ENCODE measurements around the gene C16orf78.

Gene C16orf78

DNA sequence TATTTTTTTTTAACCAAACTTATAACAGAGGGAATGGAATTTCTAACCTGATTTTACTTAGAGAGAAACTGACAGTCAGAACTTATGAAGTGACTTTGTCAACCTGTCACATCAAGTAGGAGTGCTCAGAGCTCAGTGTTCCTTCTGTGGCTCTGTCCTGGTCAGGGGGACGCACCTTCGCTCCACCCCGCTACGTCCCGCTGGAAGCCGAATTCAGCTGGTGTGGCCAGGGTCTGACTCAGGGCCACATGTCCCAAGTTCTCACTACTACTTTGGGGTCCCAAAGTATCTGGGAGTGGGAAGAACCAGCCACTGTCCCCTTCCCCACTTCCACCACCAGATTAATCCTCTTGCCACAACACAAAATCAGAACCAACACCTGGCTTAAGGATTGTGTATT, 51.4 kb downstream of the C16orf78 start:
- DNase-seq, result no peak
- Histone ChIP-seq H3K36me3 (replicated peaks) (no peaks in the 10 kb centered on the region), H3K4me3 (ENCODE audit: low read depth, low read length) (no peak overlapping the region), H3K27ac (no peak overlapping the region), H3K27me3 (replicated peaks) (no peaks in the 10 kb centered on the region)
- TF ChIP-seq, protein P1, sequence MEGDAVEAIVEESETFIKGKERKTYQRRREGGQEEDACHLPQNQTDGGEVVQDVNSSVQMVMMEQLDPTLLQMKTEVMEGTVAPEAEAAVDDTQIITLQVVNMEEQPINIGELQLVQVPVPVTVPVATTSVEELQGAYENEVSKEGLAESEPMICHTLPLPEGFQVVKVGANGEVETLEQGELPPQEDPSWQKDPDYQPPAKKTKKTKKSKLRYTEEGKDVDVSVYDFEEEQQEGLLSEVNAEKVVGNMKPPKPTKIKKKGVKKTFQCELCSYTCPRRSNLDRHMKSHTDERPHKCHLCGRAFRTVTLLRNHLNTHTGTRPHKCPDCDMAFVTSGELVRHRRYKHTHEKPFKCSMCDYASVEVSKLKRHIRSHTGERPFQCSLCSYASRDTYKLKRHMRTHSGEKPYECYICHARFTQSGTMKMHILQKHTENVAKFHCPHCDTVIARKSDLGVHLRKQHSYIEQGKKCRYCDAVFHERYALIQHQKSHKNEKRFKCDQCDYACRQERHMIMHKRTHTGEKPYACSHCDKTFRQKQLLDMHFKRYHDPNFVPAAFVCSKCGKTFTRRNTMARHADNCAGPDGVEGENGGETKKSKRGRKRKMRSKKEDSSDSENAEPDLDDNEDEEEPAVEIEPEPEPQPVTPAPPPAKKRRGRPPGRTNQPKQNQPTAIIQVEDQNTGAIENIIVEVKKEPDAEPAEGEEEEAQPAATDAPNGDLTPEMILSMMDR (IDR thresholded peaks at IDR 0.05; ENCODE audit: low read depth, low read length, missing control alignments), result no peak
- in situ Hi-C loops (cut with HindIII; ENCODE audit: low pct_ligation_motif_present, low sequenced_read_pairs), result no loop called here

DNA sequence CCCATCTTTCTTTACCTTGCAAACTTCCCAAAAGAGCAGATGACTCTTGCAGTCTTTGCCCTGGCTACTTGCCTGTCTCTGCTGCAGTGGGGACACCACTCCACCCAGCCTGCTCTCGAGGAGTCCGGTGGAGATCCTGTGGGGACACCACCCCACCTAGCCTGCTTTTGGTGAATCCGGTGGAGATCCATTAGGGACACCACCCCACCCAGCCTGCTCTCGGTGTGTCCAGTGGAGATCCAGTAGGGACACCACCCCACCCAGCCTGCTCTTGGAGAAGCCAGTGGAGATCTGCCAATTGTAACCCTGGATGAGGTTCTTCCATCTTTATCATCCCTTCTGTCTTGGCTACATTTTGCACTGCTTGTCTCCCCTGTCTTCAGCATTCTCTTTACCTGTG, 54.2 kb downstream of the C16orf78 start:
- H3K4me3 ChIP-seq (ENCODE audit: low read depth, low read length), result no peak overlapping the region
- H3K36me3 ChIP-seq (replicated peaks), result no peaks in the 10 kb centered on the region
- TF ChIP-seq, protein P1 (IDR thresholded peaks at IDR 0.05; ENCODE audit: low read depth, low read length, missing control alignments), result no peak
- no peak for DNase-seq
- H3K27ac ChIP-seq, result no peak overlapping the region
- no peaks in the 10 kb centered on the region for H3K27me3 ChIP-seq (replicated peaks)
- in situ Hi-C loops (cut with HindIII; ENCODE audit: low pct_ligation_motif_present, low sequenced_read_pairs), result no loop called here

DNA sequence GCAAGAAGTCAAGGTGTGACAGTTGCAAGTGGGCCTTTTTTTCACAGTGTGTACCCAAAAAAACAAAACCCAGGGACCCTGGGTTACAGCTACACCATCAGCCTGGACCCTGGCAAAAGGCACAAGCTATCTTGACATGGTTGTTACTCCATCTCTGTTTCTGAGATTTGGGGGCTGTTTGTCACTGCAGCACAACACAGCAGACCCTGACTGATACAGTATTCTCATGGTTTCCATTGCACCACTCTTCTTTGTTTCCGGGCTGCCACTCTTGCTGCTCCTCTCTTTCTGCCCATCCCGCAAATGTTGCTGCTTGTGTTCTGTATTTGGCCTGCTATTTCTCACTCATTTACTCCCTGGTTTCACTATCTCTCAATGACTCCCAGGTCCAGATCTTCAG, 55.2 kb downstream of the C16orf78 start:
- in situ Hi-C loops (cut with HindIII; ENCODE audit: low pct_ligation_motif_present, low sequenced_read_pairs), result no loop called here
- no peak for DNase-seq
- Histone ChIP-seq H3K4me3 (ENCODE audit: low read depth, low read length) (no peak overlapping the region), H3K27me3 (replicated peaks) (no peaks in the 10 kb centered on the region), H3K36me3 (replicated peaks) (no peaks in the 10 kb centered on the region), H3K27ac (no peak overlapping the region)
- TF ChIP-seq, protein P1 (IDR thresholded peaks at IDR 0.05; ENCODE audit: low read depth, low read length, missing control alignments), result no peak

DNA sequence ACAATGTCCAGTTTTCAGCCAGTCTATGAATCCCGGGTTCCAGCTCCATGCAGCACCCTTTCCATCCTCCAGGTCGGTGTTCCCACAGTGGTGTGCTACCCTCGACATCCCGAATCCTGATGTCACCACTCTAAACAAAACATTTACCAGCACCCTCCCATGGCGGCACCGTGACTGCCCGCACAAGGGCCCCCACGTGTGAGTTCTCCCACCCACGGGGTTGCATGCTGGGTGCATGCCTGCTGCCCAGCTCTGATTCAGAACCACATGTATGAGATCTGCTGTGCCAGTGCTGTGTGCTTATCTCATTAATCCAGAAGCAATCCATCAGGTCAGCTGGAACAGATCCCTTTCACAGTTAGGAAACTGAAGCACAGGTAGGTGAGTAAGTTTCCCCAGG, 57.4 kb downstream of the C16orf78 start:
- in situ Hi-C loops (cut with HindIII; ENCODE audit: low pct_ligation_motif_present, low sequenced_read_pairs), result no loop called here
- no peak for DNase-seq
- TF ChIP-seq, protein P1 (IDR thresholded peaks at IDR 0.05; ENCODE audit: low read depth, low read length, missing control alignments), result no peak
- no peaks in the 10 kb centered on the region for H3K27me3 ChIP-seq (replicated peaks)
- H3K27ac ChIP-seq, result no peak overlapping the region
- no peaks in the 10 kb centered on the region for H3K36me3 ChIP-seq (replicated peaks)
- no peak overlapping the region for H3K4me3 ChIP-seq (ENCODE audit: low read depth, low read length)

DNA sequence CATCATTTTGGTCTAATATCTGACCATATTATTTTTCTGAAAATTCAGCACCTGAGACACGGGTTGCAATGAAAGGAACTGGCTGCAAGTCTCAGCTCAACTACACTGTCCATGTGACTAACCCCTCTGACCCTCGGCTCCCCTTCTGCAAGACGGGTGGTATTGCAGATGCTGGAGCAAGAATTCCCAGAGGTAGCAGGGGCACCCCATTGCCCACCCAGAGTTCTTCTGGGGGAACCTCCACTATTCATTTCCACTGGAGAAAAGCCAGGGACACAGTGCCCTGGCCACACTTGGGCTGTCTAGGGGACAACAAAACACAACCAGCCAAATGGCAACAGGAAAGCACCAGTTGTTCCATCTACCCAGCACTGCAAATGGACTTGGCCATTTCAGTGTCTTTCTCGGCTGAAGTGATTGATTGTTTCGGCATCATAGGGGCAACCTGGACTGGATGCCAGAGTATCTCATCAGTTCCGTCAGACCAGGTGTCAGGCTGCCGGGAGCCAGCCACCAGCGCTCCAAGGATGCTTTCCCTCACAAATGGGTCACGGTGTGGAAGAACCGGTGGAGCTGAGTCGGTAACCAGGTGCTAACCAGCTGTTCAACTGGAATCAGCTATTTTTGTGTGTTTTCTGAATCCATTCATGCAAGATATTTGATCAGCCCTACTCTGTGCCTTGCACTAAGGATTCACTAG, 58.1 kb downstream of the C16orf78 start:
- in situ Hi-C loops (cut with HindIII; ENCODE audit: low pct_ligation_motif_present, low sequenced_read_pairs), result no loop called here
- Histone ChIP-seq H3K36me3 (replicated peaks) (no peaks in the 10 kb centered on the region), H3K27me3 (replicated peaks) (no peaks in the 10 kb centered on the region), H3K4me3 (ENCODE audit: low read depth, low read length) (no peak overlapping the region), H3K27ac (no peak overlapping the region)
- TF ChIP-seq, protein P1 (IDR thresholded peaks at IDR 0.05; ENCODE audit: low read depth, low read length, missing control alignments), result no peak
- DNase-seq, result no peak

GRCh38 chr16:49434733-49435132, 61.1 kb downstream of the C16orf78 start:
- no peak overlapping the region for H3K4me3 ChIP-seq (ENCODE audit: low read depth, low read length)
- TF ChIP-seq, protein P1 (IDR thresholded peaks at IDR 0.05; ENCODE audit: low read depth, low read length, missing control alignments), result no peak
- H3K27ac ChIP-seq, result no peak overlapping the region
- in situ Hi-C loops (cut with HindIII; ENCODE audit: low pct_ligation_motif_present, low sequenced_read_pairs), result no loop called here
- no peaks in the 10 kb centered on the region for H3K36me3 ChIP-seq (replicated peaks)
- no peak for DNase-seq
- no peaks in the 10 kb centered on the region for H3K27me3 ChIP-seq (replicated peaks)

Measured in brain microvascular endothelial cell (primary cell).